ENCODE results near the gene ETFA.

DNA sequence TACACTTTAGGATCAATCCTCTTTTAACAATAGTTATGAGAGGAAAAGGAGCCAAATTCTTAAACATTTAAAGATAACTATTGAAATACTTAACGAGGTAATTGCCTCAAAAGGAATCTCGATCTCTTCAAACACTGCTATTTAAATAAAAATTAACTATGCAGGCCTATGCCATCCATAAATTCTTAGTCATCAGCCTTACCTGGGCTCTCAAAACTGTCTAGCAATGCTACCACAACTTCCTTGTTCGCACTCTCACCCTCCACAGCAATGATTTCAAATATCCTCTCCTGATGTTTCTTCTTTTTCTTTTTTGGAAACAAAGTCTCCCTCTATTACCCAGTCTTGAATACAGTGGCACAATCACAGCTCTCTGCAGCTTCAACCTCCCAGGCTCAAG lies 12.3 kb downstream of the ETFA start:
- TF ChIP-seq, protein P1, sequence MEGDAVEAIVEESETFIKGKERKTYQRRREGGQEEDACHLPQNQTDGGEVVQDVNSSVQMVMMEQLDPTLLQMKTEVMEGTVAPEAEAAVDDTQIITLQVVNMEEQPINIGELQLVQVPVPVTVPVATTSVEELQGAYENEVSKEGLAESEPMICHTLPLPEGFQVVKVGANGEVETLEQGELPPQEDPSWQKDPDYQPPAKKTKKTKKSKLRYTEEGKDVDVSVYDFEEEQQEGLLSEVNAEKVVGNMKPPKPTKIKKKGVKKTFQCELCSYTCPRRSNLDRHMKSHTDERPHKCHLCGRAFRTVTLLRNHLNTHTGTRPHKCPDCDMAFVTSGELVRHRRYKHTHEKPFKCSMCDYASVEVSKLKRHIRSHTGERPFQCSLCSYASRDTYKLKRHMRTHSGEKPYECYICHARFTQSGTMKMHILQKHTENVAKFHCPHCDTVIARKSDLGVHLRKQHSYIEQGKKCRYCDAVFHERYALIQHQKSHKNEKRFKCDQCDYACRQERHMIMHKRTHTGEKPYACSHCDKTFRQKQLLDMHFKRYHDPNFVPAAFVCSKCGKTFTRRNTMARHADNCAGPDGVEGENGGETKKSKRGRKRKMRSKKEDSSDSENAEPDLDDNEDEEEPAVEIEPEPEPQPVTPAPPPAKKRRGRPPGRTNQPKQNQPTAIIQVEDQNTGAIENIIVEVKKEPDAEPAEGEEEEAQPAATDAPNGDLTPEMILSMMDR (conservative IDR thresholded peaks at IDR 0.05 in 1 of 2, IDR thresholded peaks at IDR 0.05 in 1 of 2; ENCODE audit: extremely low read depth in 1 of 2, insufficient read depth in 1 of 2, low read depth in 1 of 2, low read length in 2 of 2) = no peak
- TF ChIP-seq EZH2 (IDR thresholded peaks at IDR 0.05; ENCODE audit: borderline replicate concordance, low read length) = no peak
